GM19324 (cell line): ENCODE data around the gene SMAP1.
A peak's percentile ranks its signal among the peaks of the same experiment; 100 is the strongest.

Experiments
- ATAC-seq: cut with Tn5 transposase; IDR thresholded peaks from one replicate; pipeline ENCODE4 v1.9.1; 2021; ENCODE audit warnings: mild to moderate bottlenecking, moderate library complexity; ENCODE audit not compliant: unreplicated experiment, low FRiP score

The SMAP1 gene

GRCh38 chr6:70838907-70839285 lies 171.2 kb downstream of the SMAP1 start:
- ATAC-seq = no peak

GRCh38 chr6:70839286-70840266 lies 171.9 kb downstream of the SMAP1 start:
- ATAC-seq = no peak

DNA sequence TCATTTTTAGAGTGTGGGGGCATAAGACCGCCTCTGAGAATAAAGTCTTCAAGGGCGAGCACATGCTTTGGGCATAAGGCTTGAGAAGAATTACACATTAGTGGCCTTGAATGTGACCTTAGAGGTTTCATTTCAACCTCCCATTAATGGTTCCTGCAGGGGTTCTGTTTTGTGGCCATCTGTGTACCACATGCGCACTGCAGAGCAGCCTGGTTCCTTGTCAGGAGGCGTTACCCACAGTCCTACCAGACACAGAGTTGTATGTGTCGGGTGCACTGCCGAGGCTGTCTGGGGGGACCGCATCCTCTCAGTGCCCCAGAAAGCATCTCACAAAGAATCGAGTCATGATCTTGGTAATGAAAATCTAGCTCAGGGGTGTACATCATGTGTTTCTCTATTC lies 173.4 kb downstream of the SMAP1 start:
- no peak for ATAC-seq

- ATAC-seq = no peak
Measured at GRCh38 chr6:70842541-70842940, 174.9 kb downstream of the SMAP1 start.

- ATAC-seq = no peak
Measured at GRCh38 chr6:70843328-70843918, 175.7 kb downstream of the SMAP1 start.

- no peak for ATAC-seq
Measured at GRCh38 chr6:70844301-70844700, 176.6 kb downstream of the SMAP1 start.

- ATAC-seq = no peak
Measured at GRCh38 chr6:70846207-70846835, 178.6 kb downstream of the SMAP1 start.

DNA sequence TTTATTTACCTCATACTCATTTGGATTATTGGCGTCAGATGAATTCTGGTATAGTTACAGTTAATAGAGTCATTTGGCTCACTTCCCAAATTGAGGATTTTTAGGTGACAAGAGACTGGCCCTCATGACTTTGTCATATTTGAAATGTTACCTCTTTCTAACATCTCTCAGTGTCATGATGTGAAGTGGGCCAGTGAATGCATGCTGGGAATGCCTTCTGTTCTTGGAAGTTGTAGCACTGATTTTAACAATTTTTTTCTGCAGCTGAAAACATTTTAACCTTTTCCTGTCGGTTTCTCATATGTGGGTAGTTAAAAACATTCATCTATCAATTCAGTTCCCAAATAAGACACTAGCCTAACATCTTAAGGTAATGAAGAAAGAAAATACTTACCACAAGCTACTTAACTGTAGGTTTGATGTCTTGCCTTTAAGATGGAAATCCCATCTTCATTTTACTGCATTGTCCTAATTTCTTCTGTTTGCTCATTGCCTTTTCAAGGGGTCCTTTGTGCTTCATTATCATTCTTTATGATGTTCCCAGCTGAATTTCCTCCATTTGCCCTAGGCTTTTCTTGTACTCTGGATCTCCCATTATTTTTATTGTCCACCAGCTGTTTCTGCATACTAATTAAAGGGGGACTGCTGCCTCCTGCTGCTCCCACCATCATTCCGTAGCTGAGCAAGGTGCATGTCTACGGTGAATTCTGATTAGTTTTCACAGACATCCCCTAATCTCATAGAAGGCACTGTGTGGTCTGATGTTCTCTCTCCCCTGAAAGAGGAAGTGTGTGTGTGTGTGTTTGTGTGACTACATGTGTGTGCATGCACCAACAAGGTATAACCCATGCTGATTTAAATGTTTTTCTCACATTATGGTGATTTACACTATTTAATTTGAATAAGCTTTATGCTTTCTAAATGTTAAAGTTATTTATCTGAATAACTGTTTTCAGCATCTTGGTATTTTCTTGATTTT lies 179.7 kb downstream of the SMAP1 start:
- ATAC-seq = no peak

- no peak for ATAC-seq
Measured at GRCh38 chr6:70849348-70850069, 181.8 kb downstream of the SMAP1 start.

DNA sequence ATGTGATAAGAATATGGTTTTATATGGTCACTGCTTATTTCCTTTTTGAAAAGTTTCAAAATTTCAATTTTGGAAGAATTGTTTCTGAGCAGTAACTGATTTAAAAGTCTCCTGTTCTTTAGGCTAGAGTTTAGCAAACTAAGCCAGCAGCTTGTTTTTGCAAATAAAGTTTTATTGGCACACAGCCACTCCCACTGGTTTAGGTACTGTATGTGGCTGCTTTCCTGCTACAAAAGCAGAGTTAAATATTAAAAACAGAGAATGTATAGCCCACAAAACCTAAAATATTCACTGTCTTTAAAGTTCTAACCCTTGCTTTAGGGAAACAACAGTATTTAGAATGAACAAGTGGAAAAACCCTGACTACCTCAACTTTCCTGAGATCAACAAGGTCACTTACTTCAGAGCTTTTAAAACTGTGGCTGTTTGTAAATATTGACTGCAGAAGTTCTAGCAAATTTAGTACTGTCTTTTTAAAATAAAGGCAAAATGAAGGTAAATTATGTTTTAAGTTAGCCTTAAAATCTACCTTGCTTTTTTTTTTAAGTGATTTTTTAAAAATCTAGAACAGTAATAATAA lies 185.1 kb downstream of the SMAP1 start:
- ATAC-seq = no peak

DNA sequence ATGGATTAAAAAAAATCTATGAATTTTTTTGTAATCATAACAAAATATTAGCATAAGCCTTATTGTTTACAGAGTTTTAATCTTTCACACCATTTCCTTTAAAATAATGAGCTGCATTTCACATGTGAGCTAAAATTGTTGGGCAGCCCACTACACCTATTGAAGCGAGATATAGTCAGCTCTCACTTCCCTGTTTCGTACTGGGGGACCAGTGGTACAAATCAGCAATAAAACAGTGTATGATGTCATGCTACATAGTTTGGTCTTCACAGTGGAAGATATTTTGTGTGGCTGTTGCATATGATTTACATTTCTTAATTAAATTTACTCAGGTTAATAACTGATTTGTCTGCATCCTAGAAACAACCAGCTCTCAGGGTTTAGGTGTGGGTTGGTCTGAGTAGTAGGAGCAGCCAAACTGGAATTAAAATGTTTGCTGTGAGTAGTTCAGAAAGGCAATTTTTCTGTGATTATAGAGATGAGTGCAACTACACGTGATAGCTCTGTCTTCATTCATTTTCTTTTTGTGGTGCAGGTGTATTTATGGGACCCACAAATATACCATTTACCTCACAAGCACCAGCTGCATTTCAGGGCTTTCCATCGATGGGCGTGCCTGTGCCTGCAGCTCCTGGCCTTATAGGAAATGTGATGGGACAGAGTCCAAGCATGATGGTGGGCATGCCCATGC lies 189.8 kb downstream of the SMAP1 start:
- ATAC-seq = peak; percentile 96

DNA sequence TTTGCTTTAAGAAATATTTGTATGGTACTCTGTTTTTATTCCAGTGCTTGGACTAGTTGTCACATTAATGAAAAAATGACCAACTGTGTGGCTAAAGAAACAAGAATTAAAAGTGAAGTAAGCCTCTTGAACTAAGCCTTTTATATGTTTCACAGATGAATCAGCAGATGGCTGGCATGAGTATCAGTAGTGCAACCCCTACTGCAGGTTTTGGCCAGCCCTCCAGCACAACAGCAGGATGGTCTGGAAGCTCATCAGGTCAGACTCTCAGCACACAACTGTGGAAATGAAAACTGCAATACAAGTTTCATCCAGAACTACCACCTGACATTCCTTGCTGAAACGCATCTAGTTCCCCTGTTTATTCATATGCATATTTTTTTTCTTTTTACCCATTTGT lies 192.4 kb downstream of the SMAP1 start:
- no peak for ATAC-seq

DNA sequence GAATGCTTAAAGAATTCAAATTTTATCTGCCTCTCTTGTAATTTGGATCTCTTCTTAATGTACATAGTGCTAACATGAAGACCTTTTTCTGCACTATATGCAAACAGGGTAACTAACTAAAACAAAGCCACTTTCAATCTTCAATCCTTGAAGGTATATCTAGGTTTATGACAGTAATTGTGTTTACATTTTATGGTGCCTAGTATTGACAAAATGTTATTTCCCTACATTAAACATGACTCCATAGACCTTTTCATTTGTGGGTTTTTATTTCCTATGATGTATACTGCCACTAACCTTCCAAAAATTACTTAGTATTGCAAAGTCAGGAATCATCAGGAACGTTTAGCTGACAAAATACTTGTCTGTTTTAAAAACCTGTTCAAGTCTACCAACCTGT lies 193.2 kb downstream of the SMAP1 start:
- no peak for ATAC-seq

DNA sequence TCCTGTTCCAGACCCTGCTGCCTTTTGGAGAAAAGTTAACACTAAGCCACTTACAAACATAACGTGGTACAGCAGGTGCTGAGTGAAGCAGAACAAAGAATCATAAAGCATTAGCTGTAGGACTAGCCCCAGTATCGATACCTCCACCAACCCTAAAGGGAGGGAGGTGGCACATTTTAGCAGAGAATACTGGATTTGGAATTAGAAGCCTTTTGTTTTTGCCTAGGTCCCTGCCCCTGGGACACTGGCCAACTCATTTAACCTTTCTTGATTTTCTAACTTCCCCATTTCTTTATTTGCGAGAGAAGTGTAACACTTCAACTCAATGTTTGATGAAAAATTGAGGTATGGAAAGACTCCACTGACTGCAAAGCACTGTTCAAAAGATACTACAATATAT lies 195.7 kb downstream of the SMAP1 start:
- no peak for ATAC-seq

DNA sequence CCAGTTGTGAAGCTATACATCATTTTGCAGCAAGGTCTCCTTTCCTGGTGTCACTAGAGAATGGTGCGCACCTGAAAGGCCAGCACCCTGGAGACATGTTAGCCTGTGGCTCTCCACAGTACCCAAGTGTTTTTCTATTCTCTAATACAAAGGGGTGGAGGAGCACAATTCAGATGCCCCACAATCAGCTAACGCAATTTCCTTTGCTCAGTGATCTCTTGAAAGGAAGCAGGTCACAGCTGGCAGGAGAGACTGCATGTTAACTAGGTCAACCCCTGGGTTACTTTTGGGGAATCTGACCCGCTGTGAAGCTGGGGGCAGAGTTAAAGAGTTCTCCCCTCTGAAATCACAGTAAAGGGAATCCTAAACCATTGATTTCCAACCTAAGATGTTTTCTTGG lies 196.7 kb downstream of the SMAP1 start:
- ATAC-seq = no peak

DNA sequence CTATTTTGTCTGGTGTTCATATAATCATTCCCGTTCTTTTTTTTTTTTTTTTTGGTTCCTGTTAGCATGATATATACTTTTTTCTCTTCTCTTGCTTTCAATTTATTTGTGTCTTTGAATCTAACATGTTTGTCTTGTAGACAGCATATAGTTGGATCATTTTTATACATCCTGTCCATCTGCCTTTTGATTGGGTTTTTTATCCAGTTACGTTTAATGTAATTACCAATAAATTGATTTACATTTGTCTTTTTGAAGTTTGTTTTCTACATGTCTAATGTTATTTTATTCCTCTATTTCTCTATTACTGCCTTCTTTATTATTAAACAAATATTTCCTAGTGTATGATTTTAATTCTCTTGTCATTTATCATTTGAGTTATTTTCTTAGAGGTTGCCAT lies 204.8 kb downstream of the SMAP1 start:
- ATAC-seq = no peak

GRCh38 chr6:70874181-70874913 lies 206.7 kb downstream of the SMAP1 start:
- ATAC-seq = no peak

DNA sequence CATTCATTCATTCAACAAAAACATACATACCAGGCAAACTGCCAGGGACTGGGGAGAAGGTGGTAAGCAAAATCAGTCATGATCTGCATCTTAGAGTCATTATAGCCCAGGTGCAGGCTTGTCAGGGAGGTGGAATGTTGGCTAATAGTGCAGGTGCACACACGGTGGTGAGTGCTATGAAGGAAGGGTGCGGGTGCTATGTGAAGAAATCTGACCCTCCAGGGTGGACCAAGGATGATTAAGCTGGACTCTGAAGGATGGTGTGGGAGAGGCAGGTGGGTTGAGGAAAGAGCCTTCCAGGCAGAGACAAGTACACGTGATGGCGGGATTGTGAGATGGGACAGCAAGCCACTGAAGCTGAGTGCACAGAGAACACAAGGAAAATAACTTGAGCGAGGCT lies 211.8 kb downstream of the SMAP1 start:
- no peak for ATAC-seq
